HepG2 (cell line): ENCODE measurements around the gene RPS8. TPM values are rescaled to one million over a fixed set of nuclear protein-coding genes. Genes with fewer than 3 reads are reported as not detected.
A peak's percentile ranks its signal among the peaks of the same experiment; 100 is the strongest.

Experiments
- ELF1 ChIP-seq: sonication (generic); formaldehyde crosslinking; IDR thresholded peaks from 2 replicates; pipeline ENCODE4 v1.4.0; 2020; ENCODE audit warnings: missing genetic modification reagents
- FOSL2 ChIP-seq: sonication (generic); formaldehyde crosslinking; IDR thresholded peaks from 2 replicates; pipeline ENCODE4 v1.4.0; 2020; ENCODE audit warnings: missing genetic modification reagents
- HOXA9 ChIP-seq: sonication (generic); formaldehyde crosslinking; IDR thresholded peaks from 2 replicates; pipeline ENCODE4 v1.8.1; 2022; ENCODE audit warnings: missing genetic modification reagents, mild to moderate bottlenecking, moderate library complexity, borderline replicate concordance
- KDM6A ChIP-seq: IDR thresholded peaks from 2 replicates; pipeline ENCODE4 v1.6.1; 2016; ENCODE audit warnings: low read depth
- MEF2D ChIP-seq: sonication (generic); formaldehyde crosslinking; IDR thresholded peaks from 2 replicates; pipeline ENCODE4 v1.5.1; 2020; ENCODE audit warnings: mild to moderate bottlenecking, missing genetic modification reagents
- SRSF1 ChIP-seq: fragments of 200-400 bp; formaldehyde crosslinking; optimal IDR thresholded peaks from 2 replicates; pipeline ENCODE3; 2017; ENCODE audit warnings: mild to moderate bottlenecking, low read depth, low read length, moderate library complexity
- SUZ12 ChIP-seq: fragments of 150-350 bp; IDR thresholded peaks from 2 replicates; pipeline ENCODE4 v1.6.1; 2014; ENCODE audit warnings: low read depth, low read length
- ZBTB38 ChIP-seq: sonication (generic); formaldehyde crosslinking; IDR thresholded peaks from 2 replicates; pipeline ENCODE4 v1.5.1; 2020; ENCODE audit warnings: mild to moderate bottlenecking, missing genetic modification reagents
- ZMYM3 ChIP-seq: sonication (generic); formaldehyde crosslinking; IDR thresholded peaks from 2 replicates; pipeline ENCODE4 v1.5.1; 2020; ENCODE audit warnings: mild to moderate bottlenecking, missing genetic modification reagents
- ZNF451 ChIP-seq: sonication (generic); formaldehyde crosslinking; IDR thresholded peaks from 2 replicates; pipeline ENCODE4 v1.5.0; 2020; ENCODE audit warnings: mild to moderate bottlenecking, missing genetic modification reagents
- polyA plus RNA-seq, 8 experiments: library from polyadenylated mRNA; depleted of rRNA in 3 of 8; stranded (reverse) in 7 of 8; unstranded in 1 of 8; fragments of >200 nt; fragmentation: Illumina TruSeq in 4 of 8; extraction: Trizol in 4 of 8; gene quantifications; 2 replicates each; pipeline versions ENCODE4 v1.2.1 to v1.2.3, GENCODE V29; 2011 to 2016; ENCODE audit warnings: low read depth in 4 of 8, missing spikeins in 1 of 8, mixed read lengths in 1 of 8; ENCODE audit not compliant: insufficient read depth in 1 of 8
- total RNA-seq, 5 experiments: library from RNA; depleted of rRNA; stranded (reverse); fragments of >200 nt; fragmentation: Illumina TruSeq; extraction: Trizol; gene quantifications; 2 replicates each; pipeline ENCODE4 v1.2.3, GENCODE V29; 2016; ENCODE audit warnings: low read depth in 1 of 5
- TF ChIP-seq, protein P1 (sequence below): fragments of 450-650 bp; IDR thresholded peaks from 2 replicates; pipeline ENCODE4 v1.6.1; 2017
- TF ChIP-seq, protein P2 (sequence below): sonication (generic); formaldehyde crosslinking; conservative IDR thresholded peaks from 2 replicates; pipeline ENCODE4 v1.8.1; 2023; ENCODE audit warnings: missing genetic modification reagents
- TF ChIP-seq, protein P3 (sequence below): sonication (generic); formaldehyde crosslinking; IDR thresholded peaks from 2 replicates; pipeline ENCODE4 v1.8.1; 2023; ENCODE audit warnings: mild to moderate bottlenecking, moderate library complexity, missing genetic modification reagents
- TF ChIP-seq, protein P4 (sequence below): sonication (generic); formaldehyde crosslinking; IDR thresholded peaks from 2 replicates; pipeline ENCODE4 v1.5.0; 2020; ENCODE audit warnings: mild to moderate bottlenecking, missing genetic modification reagents
- TF ChIP-seq, protein P5 (sequence below): sonication (generic); formaldehyde crosslinking; IDR thresholded peaks from 2 replicates; pipeline ENCODE4 v1.5.0; 2020; ENCODE audit warnings: missing genetic modification reagents
- TF ChIP-seq, protein P6 (sequence below): sonication (generic); IDR thresholded peaks from 2 replicates; pipeline ENCODE4 v1.6.1; 2016; ENCODE audit warnings: low read depth, borderline replicate concordance
- TF ChIP-seq, protein P7 (sequence below): sonication (generic); formaldehyde crosslinking; IDR thresholded peaks from 2 replicates; pipeline ENCODE4 v1.8.1; 2023; ENCODE audit warnings: mild to moderate bottlenecking, missing genetic modification reagents
- TF ChIP-seq, protein P8 (sequence below): sonication (generic); formaldehyde crosslinking; IDR thresholded peaks from 2 replicates; pipeline ENCODE4 v1.4.0; 2020; ENCODE audit warnings: missing genetic modification reagents

The RPS8 gene
- total and polyA plus RNA-seq, 2 of the 13 experiments (the other 11 are each of a cell fraction or from before 2014, with no cell fraction given) = 2,628 to 2,822 TPM

DNA sequence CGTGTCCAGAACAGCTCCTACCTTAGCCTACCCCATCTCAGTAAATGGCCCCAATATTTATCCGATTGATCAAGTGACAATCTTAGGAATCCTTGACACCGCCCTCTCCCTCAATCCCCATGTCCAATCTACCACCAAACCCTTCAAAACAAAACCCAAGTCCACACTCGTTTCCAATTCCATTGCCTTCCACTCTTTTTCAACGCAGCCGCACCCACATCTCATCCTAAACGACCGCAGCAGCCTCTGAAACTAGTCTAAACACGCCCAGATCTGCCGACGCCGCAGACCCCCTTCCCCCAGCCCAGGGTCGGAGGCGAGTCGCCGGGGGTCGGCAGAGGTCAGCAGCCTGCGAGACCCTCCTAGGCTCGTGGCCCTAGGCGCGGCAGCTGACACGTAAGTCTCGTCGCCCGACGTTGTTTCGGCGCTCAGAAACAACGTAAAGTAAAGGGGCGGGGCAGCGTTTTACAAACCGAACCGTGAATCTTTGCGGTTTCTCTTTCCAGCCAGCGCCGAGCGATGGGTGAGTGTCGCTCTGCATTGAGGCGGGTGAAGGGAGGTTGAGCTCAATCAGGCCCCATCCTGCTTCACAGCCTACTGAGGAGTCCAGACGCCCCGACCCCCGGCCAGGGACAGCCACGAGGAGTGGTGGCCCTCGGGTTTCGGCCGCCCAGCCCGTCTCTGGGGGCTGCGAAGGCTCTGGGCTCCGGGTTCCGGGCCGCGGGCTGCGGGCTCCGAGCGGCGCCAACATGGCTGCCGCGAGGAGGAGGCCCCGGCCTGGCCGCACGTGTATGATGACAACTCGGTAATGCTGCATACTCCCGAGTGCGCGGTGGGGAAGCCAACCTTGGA is at the start of gene RPS8 (continued):
- TF ChIP-seq, protein P1, sequence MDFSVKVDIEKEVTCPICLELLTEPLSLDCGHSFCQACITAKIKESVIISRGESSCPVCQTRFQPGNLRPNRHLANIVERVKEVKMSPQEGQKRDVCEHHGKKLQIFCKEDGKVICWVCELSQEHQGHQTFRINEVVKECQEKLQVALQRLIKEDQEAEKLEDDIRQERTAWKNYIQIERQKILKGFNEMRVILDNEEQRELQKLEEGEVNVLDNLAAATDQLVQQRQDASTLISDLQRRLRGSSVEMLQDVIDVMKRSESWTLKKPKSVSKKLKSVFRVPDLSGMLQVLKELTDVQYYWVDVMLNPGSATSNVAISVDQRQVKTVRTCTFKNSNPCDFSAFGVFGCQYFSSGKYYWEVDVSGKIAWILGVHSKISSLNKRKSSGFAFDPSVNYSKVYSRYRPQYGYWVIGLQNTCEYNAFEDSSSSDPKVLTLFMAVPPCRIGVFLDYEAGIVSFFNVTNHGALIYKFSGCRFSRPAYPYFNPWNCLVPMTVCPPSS = no peak
- TF ChIP-seq, protein P2, sequence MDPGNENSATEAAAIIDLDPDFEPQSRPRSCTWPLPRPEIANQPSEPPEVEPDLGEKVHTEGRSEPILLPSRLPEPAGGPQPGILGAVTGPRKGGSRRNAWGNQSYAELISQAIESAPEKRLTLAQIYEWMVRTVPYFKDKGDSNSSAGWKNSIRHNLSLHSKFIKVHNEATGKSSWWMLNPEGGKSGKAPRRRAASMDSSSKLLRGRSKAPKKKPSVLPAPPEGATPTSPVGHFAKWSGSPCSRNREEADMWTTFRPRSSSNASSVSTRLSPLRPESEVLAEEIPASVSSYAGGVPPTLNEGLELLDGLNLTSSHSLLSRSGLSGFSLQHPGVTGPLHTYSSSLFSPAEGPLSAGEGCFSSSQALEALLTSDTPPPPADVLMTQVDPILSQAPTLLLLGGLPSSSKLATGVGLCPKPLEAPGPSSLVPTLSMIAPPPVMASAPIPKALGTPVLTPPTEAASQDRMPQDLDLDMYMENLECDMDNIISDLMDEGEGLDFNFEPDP (CRISPR knock-in tag) = no peak
- TF ChIP-seq HOXA9 (CRISPR knock-in tag) (no peak; the same call in 1 of the 2 replicates), ZMYM3 (peak; percentile 22; the same call in 1 of the 2 replicates), ZNF451 (CRISPR knock-in tag) (peak; percentile 29; the same call in 1 of the 2 replicates), FOSL2 (peak; percentile 54; the same call in 1 of the 2 replicates), MEF2D (CRISPR knock-in tag) (no peak), KDM6A (CRISPR knock-in tag) (no peak; the same call in 1 of the 2 replicates), SRSF1 (no peak), SUZ12 (no peak), ELF1 (CRISPR knock-in tag) (peak; percentile 66), ZBTB38 (CRISPR knock-in tag) (peak; percentile 77)
- TF ChIP-seq, protein P3, sequence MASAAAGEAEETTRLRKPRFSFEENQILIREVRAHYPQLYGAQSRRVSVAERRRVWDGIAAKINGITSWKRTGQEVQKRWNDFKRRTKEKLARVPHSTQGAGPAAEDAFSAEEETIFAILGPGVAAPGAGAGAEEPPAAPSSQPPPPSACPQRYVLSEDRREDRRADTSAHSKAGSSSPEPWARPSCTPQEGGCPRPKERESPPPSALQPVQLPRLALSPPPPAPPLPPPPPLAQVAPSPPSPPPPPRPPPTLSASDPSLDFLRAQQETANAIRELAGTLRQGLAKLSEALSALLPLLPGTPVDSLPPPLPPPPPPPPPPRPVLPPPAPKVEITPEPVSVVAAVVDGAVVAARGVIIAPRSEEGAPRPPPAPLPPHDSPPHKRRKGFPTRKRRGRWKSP = no peak
- TF ChIP-seq, protein P4, sequence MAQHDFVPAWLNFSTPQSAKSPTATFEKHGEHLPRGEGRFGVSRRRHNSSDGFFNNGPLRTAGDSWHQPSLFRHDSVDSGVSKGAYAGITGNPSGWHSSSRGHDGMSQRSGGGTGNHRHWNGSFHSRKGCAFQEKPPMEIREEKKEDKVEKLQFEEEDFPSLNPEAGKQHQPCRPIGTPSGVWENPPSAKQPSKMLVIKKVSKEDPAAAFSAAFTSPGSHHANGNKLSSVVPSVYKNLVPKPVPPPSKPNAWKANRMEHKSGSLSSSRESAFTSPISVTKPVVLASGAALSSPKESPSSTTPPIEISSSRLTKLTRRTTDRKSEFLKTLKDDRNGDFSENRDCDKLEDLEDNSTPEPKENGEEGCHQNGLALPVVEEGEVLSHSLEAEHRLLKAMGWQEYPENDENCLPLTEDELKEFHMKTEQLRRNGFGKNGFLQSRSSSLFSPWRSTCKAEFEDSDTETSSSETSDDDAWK (CRISPR knock-in tag) = no peak
- TF ChIP-seq, protein P5, sequence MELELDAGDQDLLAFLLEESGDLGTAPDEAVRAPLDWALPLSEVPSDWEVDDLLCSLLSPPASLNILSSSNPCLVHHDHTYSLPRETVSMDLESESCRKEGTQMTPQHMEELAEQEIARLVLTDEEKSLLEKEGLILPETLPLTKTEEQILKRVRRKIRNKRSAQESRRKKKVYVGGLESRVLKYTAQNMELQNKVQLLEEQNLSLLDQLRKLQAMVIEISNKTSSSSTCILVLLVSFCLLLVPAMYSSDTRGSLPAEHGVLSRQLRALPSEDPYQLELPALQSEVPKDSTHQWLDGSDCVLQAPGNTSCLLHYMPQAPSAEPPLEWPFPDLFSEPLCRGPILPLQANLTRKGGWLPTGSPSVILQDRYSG (CRISPR knock-in tag) = peak; percentile 62; the same call in 1 of the 2 replicates
- TF ChIP-seq, protein P6, sequence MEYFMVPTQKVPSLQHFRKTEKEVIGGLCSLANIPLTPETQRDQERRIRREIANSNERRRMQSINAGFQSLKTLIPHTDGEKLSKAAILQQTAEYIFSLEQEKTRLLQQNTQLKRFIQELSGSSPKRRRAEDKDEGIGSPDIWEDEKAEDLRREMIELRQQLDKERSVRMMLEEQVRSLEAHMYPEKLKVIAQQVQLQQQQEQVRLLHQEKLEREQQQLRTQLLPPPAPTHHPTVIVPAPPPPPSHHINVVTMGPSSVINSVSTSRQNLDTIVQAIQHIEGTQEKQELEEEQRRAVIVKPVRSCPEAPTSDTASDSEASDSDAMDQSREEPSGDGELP = peak; percentile 71; the same call in 1 of the 2 replicates
- TF ChIP-seq, protein P7, sequence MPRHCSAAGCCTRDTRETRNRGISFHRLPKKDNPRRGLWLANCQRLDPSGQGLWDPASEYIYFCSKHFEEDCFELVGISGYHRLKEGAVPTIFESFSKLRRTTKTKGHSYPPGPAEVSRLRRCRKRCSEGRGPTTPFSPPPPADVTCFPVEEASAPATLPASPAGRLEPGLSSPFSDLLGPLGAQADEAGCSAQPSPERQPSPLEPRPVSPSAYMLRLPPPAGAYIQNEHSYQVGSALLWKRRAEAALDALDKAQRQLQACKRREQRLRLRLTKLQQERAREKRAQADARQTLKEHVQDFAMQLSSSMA = no peak; the same call in 1 of the 2 replicates
- TF ChIP-seq, protein P8, sequence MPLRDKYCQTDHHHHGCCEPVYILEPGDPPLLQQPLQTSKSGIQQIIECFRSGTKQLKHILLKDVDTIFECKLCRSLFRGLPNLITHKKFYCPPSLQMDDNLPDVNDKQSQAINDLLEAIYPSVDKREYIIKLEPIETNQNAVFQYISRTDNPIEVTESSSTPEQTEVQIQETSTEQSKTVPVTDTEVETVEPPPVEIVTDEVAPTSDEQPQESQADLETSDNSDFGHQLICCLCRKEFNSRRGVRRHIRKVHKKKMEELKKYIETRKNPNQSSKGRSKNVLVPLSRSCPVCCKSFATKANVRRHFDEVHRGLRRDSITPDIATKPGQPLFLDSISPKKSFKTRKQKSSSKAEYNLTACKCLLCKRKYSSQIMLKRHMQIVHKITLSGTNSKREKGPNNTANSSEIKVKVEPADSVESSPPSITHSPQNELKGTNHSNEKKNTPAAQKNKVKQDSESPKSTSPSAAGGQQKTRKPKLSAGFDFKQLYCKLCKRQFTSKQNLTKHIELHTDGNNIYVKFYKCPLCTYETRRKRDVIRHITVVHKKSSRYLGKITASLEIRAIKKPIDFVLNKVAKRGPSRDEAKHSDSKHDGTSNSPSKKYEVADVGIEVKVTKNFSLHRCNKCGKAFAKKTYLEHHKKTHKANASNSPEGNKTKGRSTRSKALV (CRISPR knock-in tag) = peak; percentile 80
